ENCODE measurements around the gene CEACAM18. TPM values are rescaled to one million over a fixed set of nuclear protein-coding genes. Genes with fewer than 3 reads are reported as not detected.

CEACAM18 gene
- total and polyA plus RNA-seq, 2 donors (not counting 3 experiments of a cell fraction or from before 2014, with no cell fraction given): not detected

DNA sequence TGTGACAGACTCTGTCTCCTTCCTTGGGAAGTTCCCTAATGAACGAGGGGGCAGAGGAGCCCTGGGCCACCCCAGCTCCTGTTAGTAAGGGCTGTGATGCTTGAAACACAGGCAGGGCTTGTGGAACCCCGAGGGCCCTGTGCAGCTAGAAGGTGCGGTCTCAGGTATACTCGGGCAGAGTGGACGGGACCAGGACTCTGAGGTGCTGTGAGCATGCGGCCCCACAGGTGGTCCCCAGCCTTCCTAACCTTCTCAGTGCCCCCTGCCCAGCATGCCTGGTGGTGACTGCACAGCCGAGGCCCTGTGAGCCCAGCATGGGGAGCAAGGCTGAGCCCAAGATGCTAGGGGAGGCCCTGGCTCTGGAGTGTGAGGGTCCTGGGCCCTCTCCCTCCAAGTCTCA lies 16.1 kb upstream of the CEACAM18 start:
- intact Hi-C loops (cut with micrococcal nuclease): no loop called here

DNA sequence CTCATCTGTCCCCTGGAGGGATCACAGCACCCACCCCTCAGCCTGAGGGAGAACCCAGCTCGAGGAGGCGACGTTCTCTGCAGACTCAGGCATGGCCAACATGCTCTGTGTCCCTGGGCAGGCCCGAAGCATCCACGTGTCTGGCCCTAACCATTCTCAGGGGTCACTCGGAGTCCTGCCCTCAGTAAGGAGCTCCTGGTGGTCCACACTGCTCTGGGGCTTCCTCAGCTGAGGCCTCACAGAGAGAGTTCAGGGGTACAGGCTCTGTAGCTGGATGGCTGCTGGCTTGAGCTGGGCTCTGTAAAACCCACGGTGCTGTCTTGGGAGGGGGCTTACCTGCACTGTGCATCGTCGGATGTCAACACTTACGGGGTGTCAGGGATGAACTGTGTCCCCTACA lies 15.7 kb upstream of the CEACAM18 start:
- H4K20me1 ChIP-seq (replicated peaks; ENCODE audit: control insufficient read depth, extremely low read depth, insufficient read depth, low read length): no peaks in the 10 kb centered on the region
- H3K4me2 ChIP-seq (ENCODE audit: insufficient read depth, low read length): no peak overlapping the region
- FAIRE-seq: no peak
- no TSS peak for BruUV-seq (replicated peaks)
- no peaks in the 10 kb centered on the region for H3K9me1 ChIP-seq (replicated peaks; ENCODE audit: control insufficient read depth, extremely low read depth, insufficient read depth, low read length)
- no peak for DNase-seq (ENCODE audit: low read depth, low spot score)
- no peaks in the 10 kb centered on the region for H3K4me1 ChIP-seq (ENCODE audit: control insufficient read depth, extremely low read depth, insufficient read depth, low read length)
- intact Hi-C loops (cut with micrococcal nuclease): no loop called here
- CTCF ChIA-PET: interaction anchor here (1.0 to 1.8 kb wide), 3 partner anchors 9 to 175 kb away, joined by 3 to 6 read pairs (median 4); no protein-coding TSS in a partner anchor
- no peak overlapping the region for H3K4me3 ChIP-seq (replicated peaks in 1 of 3; ENCODE audit: insufficient read depth in 1 of 3, low read depth in 1 of 3, low read length in 3 of 3)
- dilution Hi-C loops (cut with MboI; ENCODE audit: extremely low pct_ligation_motif_present, low sequenced_read_pairs): no loop called here
- no peak overlapping the region for H3K27ac ChIP-seq (ENCODE audit: insufficient read depth, low read depth, low read length)
- H3K27me3 ChIP-seq (ENCODE audit: control insufficient read depth in 2 of 2, insufficient read depth in 2 of 2, low read length in 2 of 2): no peaks in the 10 kb centered on the region
- POLR2A ChIA-PET: no interaction called here
- H3K9me3 ChIP-seq (replicated peaks; ENCODE audit: control insufficient read depth, insufficient read depth, low read length): no peaks in the 10 kb centered on the region
- H3K36me3 ChIP-seq (ENCODE audit: control insufficient read depth in 2 of 2, extremely low read depth in 1 of 2, insufficient read depth in 2 of 2, low read length in 2 of 2): no peaks in the 10 kb centered on the region
- no peak overlapping the region for H2AFZ ChIP-seq (ENCODE audit: low read depth, low read length)
- TF ChIP-seq FOS (IDR thresholded peaks at IDR 0.05; ENCODE audit: borderline replicate concordance, insufficient read depth, low read length): no peak
- TF ChIP-seq, protein P1, sequence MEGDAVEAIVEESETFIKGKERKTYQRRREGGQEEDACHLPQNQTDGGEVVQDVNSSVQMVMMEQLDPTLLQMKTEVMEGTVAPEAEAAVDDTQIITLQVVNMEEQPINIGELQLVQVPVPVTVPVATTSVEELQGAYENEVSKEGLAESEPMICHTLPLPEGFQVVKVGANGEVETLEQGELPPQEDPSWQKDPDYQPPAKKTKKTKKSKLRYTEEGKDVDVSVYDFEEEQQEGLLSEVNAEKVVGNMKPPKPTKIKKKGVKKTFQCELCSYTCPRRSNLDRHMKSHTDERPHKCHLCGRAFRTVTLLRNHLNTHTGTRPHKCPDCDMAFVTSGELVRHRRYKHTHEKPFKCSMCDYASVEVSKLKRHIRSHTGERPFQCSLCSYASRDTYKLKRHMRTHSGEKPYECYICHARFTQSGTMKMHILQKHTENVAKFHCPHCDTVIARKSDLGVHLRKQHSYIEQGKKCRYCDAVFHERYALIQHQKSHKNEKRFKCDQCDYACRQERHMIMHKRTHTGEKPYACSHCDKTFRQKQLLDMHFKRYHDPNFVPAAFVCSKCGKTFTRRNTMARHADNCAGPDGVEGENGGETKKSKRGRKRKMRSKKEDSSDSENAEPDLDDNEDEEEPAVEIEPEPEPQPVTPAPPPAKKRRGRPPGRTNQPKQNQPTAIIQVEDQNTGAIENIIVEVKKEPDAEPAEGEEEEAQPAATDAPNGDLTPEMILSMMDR (IDR thresholded peaks at IDR 0.05; ENCODE audit: extremely low read depth in 1 of 2, insufficient read depth in 1 of 2, low read depth in 1 of 2, low read length in 2 of 2): no peak
- no peaks in the 10 kb centered on the region for H3K79me2 ChIP-seq (ENCODE audit: control insufficient read depth, insufficient read depth, low read length)
- H3K9ac ChIP-seq (replicated peaks; ENCODE audit: extremely low read depth, insufficient read depth, low read length): no peak overlapping the region

More for the DNA sequence above, 16.1 kb upstream of the CEACAM18 start:
- Histone ChIP-seq H3K9me1 (replicated peaks; ENCODE audit: control insufficient read depth, extremely low read depth, insufficient read depth, low read length) (no peaks in the 10 kb centered on the region), H3K4me3 (replicated peaks in 1 of 3; ENCODE audit: insufficient read depth in 1 of 3, low read depth in 1 of 3, low read length in 3 of 3) (no peak overlapping the region), H3K27me3 (ENCODE audit: control insufficient read depth in 2 of 2, insufficient read depth in 2 of 2, low read length in 2 of 2) (no peaks in the 10 kb centered on the region), H3K9ac (replicated peaks; ENCODE audit: extremely low read depth, insufficient read depth, low read length) (no peak overlapping the region), H3K4me2 (ENCODE audit: insufficient read depth, low read length) (no peak overlapping the region), H3K27ac (ENCODE audit: insufficient read depth, low read depth, low read length) (no peak overlapping the region), H2AFZ (ENCODE audit: low read depth, low read length) (no peak overlapping the region), H3K4me1 (ENCODE audit: control insufficient read depth, extremely low read depth, insufficient read depth, low read length) (no peaks in the 10 kb centered on the region), H3K9me3 (replicated peaks; ENCODE audit: control insufficient read depth, insufficient read depth, low read length) (no peaks in the 10 kb centered on the region), H3K36me3 (ENCODE audit: control insufficient read depth in 2 of 2, extremely low read depth in 1 of 2, insufficient read depth in 2 of 2, low read length in 2 of 2) (no peaks in the 10 kb centered on the region), H3K79me2 (ENCODE audit: control insufficient read depth, insufficient read depth, low read length) (no peaks in the 10 kb centered on the region), H4K20me1 (replicated peaks; ENCODE audit: control insufficient read depth, extremely low read depth, insufficient read depth, low read length) (no peaks in the 10 kb centered on the region)
- no peak for DNase-seq (ENCODE audit: low read depth, low spot score)
- CTCF ChIA-PET: interaction anchor here (1.0 to 1.8 kb wide), 3 partner anchors 9 to 199 kb away, joined by 3 to 6 read pairs (median 4); no protein-coding TSS in a partner anchor
- dilution Hi-C loops (cut with MboI; ENCODE audit: extremely low pct_ligation_motif_present, low sequenced_read_pairs): no loop called here
- FAIRE-seq: no peak
- POLR2A ChIA-PET: no interaction called here
- no TSS peak for BruUV-seq (replicated peaks)
- TF ChIP-seq EZH2 (IDR thresholded peaks at IDR 0.05; ENCODE audit: borderline replicate concordance, low read depth, low read length, severe bottlenecking): no peak
- TF ChIP-seq POLR2A (IDR thresholded peaks at IDR 0.05; ENCODE audit: low read depth, low read length): no peak
- no peak for TF ChIP-seq MYC (IDR thresholded peaks at IDR 0.05; ENCODE audit: low read depth, low read length)
- TF ChIP-seq POLR2AphosphoS5 (IDR thresholded peaks at IDR 0.05; ENCODE audit: insufficient read depth, low read depth, low read length): no peak
- no peak for TF ChIP-seq GATA2 (IDR thresholded peaks at IDR 0.05; ENCODE audit: insufficient read depth, insufficient read length, low read depth, low read length)
- TF ChIP-seq JUN (IDR thresholded peaks at IDR 0.05; ENCODE audit: borderline replicate concordance, insufficient read depth, insufficient read length, low read depth): no peak
- no peak for TF ChIP-seq FOS (IDR thresholded peaks at IDR 0.05; ENCODE audit: borderline replicate concordance, insufficient read depth, low read length)
- TF ChIP-seq, protein P2, sequence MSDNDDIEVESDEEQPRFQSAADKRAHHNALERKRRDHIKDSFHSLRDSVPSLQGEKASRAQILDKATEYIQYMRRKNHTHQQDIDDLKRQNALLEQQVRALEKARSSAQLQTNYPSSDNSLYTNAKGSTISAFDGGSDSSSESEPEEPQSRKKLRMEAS (IDR thresholded peaks at IDR 0.05; ENCODE audit: insufficient read depth, insufficient read length): no peak
